MCF 10A (cell line): ENCODE results near the gene NPDC1. TPM values are rescaled to one million over a fixed set of nuclear protein-coding genes. Genes with fewer than 3 reads are reported as not detected.

ENCODE experiments used
- BruUV-seq: library from RNA; stranded (reverse); fragments of 400-500 nt; replicated peaks from 2 replicates; lab custom pipeline; 2021; lab: Mats Ljungman, UMichigan
- CTCF ChIA-PET: fragments of 300-600 bp; sonication (Branson Sonifier 250); formaldehyde crosslinking; extraction: SDS; loops from one replicate; lab custom pipeline; 2021; ENCODE audit warnings: antibody characterized with exemption, inconsistent platforms; lab: Yijun Ruan, JAX
- POLR2A ChIA-PET: fragments of 300-600, 350-650 bp; sonication (Branson Sonifier 250); formaldehyde crosslinking; extraction: SDS; loops from one replicate; lab custom pipeline; 2020; ENCODE audit warnings: antibody characterized with exemption, inconsistent platforms; lab: Yijun Ruan, JAX
- DNase-seq: peaks from one replicate; pipeline ENCODE4 v3.0.0-alpha.2; 2018; ENCODE audit not compliant: unreplicated experiment
- H3K27ac Mint-ChIP-seq: one replicate; pipeline ENCODE4 v1.8.0; 2022; ENCODE audit warnings: mild to moderate bottlenecking, low read depth, mixed read lengths; ENCODE audit not compliant: unreplicated experiment
- H3K27me3 Mint-ChIP-seq: one replicate; pipeline ENCODE4 v1.8.0; 2022; ENCODE audit warnings: mixed read lengths; ENCODE audit not compliant: insufficient read depth, unreplicated experiment
- H3K36me3 Mint-ChIP-seq: one replicate; pipeline ENCODE4 v1.8.0; 2022; ENCODE audit warnings: mild to moderate bottlenecking, moderate library complexity, mixed read lengths; ENCODE audit not compliant: insufficient read depth, unreplicated experiment
- H3K4me1 Mint-ChIP-seq: one replicate; pipeline ENCODE4 v1.8.0; 2022; ENCODE audit warnings: mixed read lengths; ENCODE audit not compliant: insufficient read depth, unreplicated experiment
- H3K4me3 Mint-ChIP-seq: one replicate; pipeline ENCODE4 v1.8.0; 2022; ENCODE audit warnings: mild to moderate bottlenecking, moderate library complexity, mixed read lengths; ENCODE audit not compliant: unreplicated experiment
- H3K9me3 Mint-ChIP-seq: one replicate; pipeline ENCODE4 v1.8.0; 2022; ENCODE audit warnings: mixed read lengths; ENCODE audit not compliant: unreplicated experiment
- CTCF ChIP-seq: fragments of 200-600 bp; IDR thresholded peaks from one replicate; pipeline ENCODE4 v1.8.0; 2022; ENCODE audit warnings: antibody characterized with exemption, mild to moderate bottlenecking; ENCODE audit not compliant: unreplicated experiment
- intact Hi-C: fragments of 100-400 bp; cut with micrococcal nuclease; formaldehyde crosslinking; loops from 2 replicates; pipeline ENCODE4 v1.14.1; 2022
- total RNA-seq: library from RNA; stranded (reverse); gene quantifications from 2 replicates; pipeline ENCODE4 v1.2.3, GENCODE V29; 2022

The NPDC1 gene
- total RNA-seq, 1 experiment from 2014 or later, result 161 TPM

- Mint-ChIP-seq H3K4me3 (peak overlapping the region; percentile 12), H3K36me3 (no peaks in the 10 kb centered on the region), H3K9me3 (no peaks in the 10 kb centered on the region), H3K4me1 (peaks cover 4% of the 10 kb centered on the region), H3K27ac (no peak overlapping the region), H3K27me3 (no peaks in the 10 kb centered on the region)
- no peak for TF ChIP-seq CTCF
- ChIA-PET CTCF (interaction anchor here (1.4 to 1.6 kb wide), 2 partner anchors 10 to 49 kb away, joined by 3 to 4 read pairs; no protein-coding TSS in a partner anchor), POLR2A (interaction anchor here (2.4 kb wide), 1 partner anchor 9 kb away, joined by 8 read pairs; the partner anchor contains the start of gene MAN1B1)
- no peak for DNase-seq
- no TSS peak for BruUV-seq
- intact Hi-C loops, result no loop called here
Measured at GRCh38 chr9:137077758-137078693, 32.0 kb upstream of the NPDC1 start.

- H3K36me3 Mint-ChIP-seq, result no peaks in the 10 kb centered on the region
- BruUV-seq, result no TSS peak
- CTCF ChIA-PET, result interaction anchor here (1.4 to 1.6 kb wide), 2 partner anchors 9 to 48 kb away, joined by 3 to 4 read pairs; no protein-coding TSS in a partner anchor
- no peak within 1 kb of the TSS for H3K27ac Mint-ChIP-seq
- intact Hi-C loops, result no loop called here
- peak within 1 kb of the TSS; percentile 19 for H3K4me3 Mint-ChIP-seq
- TF ChIP-seq CTCF, result no peak
- no peaks in the 10 kb centered on the region for H3K27me3 Mint-ChIP-seq
- POLR2A ChIA-PET, result interaction anchor here (1.0 to 2.4 kb wide), 2 partner anchors 9 kb away, joined by 3 to 8 read pairs; partner anchors contain the start of gene MAN1B1
- DNase-seq, result no peak
- H3K4me1 Mint-ChIP-seq, result no peaks in the 10 kb centered on the region
- no peaks in the 10 kb centered on the region for H3K9me3 Mint-ChIP-seq
Measured at GRCh38 chr9:137077010-137077747, 31.2 kb upstream of the NPDC1 start, which contains the start of gene UAP1L1. UAP1L1 (plus strand) TSS chr9:137077517; CDS start chr9:137077533, 16 bp downstream.

- H3K4me1 Mint-ChIP-seq, result no peaks in the 10 kb centered on the region
- intact Hi-C loops, result no loop called here
- CTCF ChIA-PET, result interaction anchor here (1.4 to 1.6 kb wide), 2 partner anchors 8 to 47 kb away, joined by 3 to 4 read pairs; no protein-coding TSS in a partner anchor
- H3K27me3 Mint-ChIP-seq, result no peaks in the 10 kb centered on the region
- TF ChIP-seq CTCF, result no peak
- no peak for DNase-seq
- H3K27ac Mint-ChIP-seq, result no peak overlapping the region
- H3K36me3 Mint-ChIP-seq, result no peaks in the 10 kb centered on the region
- no peaks in the 10 kb centered on the region for H3K9me3 Mint-ChIP-seq
- BruUV-seq, result no TSS peak
- POLR2A ChIA-PET, result interaction anchor here (1.0 to 2.4 kb wide), 2 partner anchors 8 to 10 kb away, joined by 3 to 8 read pairs; partner anchors contain the start of gene MAN1B1
- peak overlapping the region; percentile 19 for H3K4me3 Mint-ChIP-seq
Measured at GRCh38 chr9:137076636-137077009, 30.6 kb upstream of the NPDC1 start.
